ENCODE results near the gene TCERG1L. TPM values are rescaled to one million over a fixed set of nuclear protein-coding genes. Genes with fewer than 3 reads are reported as not detected.

TCERG1L gene
- total RNA-seq, 1 experiment from 2014 or later: not detected

DNA sequence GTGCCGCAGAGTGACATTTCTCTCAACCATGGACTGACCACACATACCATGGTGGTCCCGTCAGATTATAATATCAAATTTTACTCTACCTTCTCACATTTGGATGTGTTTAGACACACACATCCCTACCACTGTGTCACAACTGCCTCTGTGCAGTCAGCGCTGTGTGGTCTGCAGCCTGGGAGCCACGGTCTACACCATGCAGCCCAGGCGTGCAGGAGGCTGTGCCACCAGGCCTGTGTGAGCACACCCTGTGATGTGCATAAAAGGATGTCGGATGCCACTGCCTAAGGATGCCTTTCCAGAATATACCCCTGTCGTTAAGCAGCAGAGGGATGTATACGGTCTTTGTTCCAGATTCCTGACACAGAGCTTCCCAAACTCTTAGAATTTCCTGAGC, 150.4 kb downstream of the TCERG1L start:
- Histone ChIP-seq H3K9me2 (ENCODE audit: insufficient read depth) (no peaks in the 10 kb centered on the region), H3K36me3 (ENCODE audit: low read depth) (no peaks in the 10 kb centered on the region), H3K4me2 (no peak overlapping the region), H3K4me3 (no peak overlapping the region), H3K27ac (no peak overlapping the region), H4K20me1 (ENCODE audit: insufficient read depth) (no peaks in the 10 kb centered on the region), H3K27me3 (ENCODE audit: insufficient read depth, low read depth) (peaks cover 51% of the 10 kb centered on the region), H3F3A (ENCODE audit: insufficient read depth, low read depth) (no peaks in the 10 kb centered on the region), H3K9me3 (ENCODE audit: insufficient read depth, low read depth) (no peaks in the 10 kb centered on the region), H2AFZ (no peak overlapping the region), H3K4me1 (replicated peaks; ENCODE audit: insufficient read depth) (no peaks in the 10 kb centered on the region), H3K79me2 (ENCODE audit: low read depth) (no peaks in the 10 kb centered on the region)
- no peak for DNase-seq
- ChIA-PET POLR2A (ENCODE audit: unreplicated experiment) (no interaction called here), CTCF (no interaction called here)
- no TSS peak for BruUV-seq (replicated peaks)
- intact Hi-C loops (cut with micrococcal nuclease; ENCODE audit: unreplicated experiment): no loop called here
- TF ChIP-seq, protein P1, sequence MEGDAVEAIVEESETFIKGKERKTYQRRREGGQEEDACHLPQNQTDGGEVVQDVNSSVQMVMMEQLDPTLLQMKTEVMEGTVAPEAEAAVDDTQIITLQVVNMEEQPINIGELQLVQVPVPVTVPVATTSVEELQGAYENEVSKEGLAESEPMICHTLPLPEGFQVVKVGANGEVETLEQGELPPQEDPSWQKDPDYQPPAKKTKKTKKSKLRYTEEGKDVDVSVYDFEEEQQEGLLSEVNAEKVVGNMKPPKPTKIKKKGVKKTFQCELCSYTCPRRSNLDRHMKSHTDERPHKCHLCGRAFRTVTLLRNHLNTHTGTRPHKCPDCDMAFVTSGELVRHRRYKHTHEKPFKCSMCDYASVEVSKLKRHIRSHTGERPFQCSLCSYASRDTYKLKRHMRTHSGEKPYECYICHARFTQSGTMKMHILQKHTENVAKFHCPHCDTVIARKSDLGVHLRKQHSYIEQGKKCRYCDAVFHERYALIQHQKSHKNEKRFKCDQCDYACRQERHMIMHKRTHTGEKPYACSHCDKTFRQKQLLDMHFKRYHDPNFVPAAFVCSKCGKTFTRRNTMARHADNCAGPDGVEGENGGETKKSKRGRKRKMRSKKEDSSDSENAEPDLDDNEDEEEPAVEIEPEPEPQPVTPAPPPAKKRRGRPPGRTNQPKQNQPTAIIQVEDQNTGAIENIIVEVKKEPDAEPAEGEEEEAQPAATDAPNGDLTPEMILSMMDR (conservative IDR thresholded peaks at IDR 0.05): no peak
- TF ChIP-seq EZH2 (IDR thresholded peaks at IDR 0.05; ENCODE audit: low read depth): no peak

DNA sequence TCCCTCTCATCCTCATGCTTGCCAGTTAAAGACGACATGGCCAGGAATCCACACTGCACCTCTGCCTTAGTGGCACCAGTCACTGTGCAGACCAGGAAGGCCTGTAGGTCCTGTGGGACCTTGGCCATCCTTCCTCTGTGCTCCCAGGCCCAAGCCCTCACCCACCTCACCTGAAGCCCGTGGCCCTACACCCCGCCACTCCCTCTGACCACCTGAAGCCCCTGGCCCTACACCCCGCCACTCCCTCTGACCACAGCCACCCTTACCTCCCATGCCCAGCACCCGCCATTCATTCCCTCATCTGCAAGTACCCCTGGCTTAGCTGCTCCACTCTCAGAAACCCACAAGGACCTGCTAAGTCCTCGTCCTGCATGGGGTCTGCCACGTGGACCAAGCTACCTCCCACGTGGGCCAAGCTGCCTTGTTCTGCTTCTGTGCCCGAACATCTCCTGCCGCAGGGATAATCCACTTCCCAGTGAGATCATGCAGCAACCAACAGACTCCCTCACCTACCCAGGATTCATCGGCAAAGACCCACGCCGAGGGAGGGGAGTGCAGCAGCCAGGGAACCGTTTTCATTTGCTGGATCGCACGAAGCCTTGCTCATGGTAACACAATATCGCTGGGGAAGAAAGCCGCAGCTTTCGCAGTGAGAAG, 151.2 kb downstream of the TCERG1L start:
- H4K20me1 ChIP-seq (ENCODE audit: insufficient read depth): no peaks in the 10 kb centered on the region
- no peaks in the 10 kb centered on the region for H3K79me2 ChIP-seq (ENCODE audit: low read depth)
- H3K36me3 ChIP-seq (ENCODE audit: low read depth): no peaks in the 10 kb centered on the region
- TF ChIP-seq, protein P1 (conservative IDR thresholded peaks at IDR 0.05): no peak
- no peak for TF ChIP-seq EZH2 (IDR thresholded peaks at IDR 0.05; ENCODE audit: low read depth)
- H3K9me2 ChIP-seq (ENCODE audit: insufficient read depth): no peaks in the 10 kb centered on the region
- DNase-seq: no peak
- ChIA-PET CTCF (no interaction called here), POLR2A (ENCODE audit: unreplicated experiment) (no interaction called here)
- H3K9me3 ChIP-seq (ENCODE audit: insufficient read depth, low read depth): no peaks in the 10 kb centered on the region
- intact Hi-C loops (cut with micrococcal nuclease; ENCODE audit: unreplicated experiment): no loop called here
- H3K4me2 ChIP-seq: no peak overlapping the region
- no peak overlapping the region for H2AFZ ChIP-seq
- no peak overlapping the region for H3K27ac ChIP-seq
- H3K27me3 ChIP-seq (ENCODE audit: insufficient read depth, low read depth): peaks cover 51% of the 10 kb centered on the region
- no peak overlapping the region for H3K4me3 ChIP-seq
- no TSS peak for BruUV-seq (replicated peaks)
- H3F3A ChIP-seq (ENCODE audit: insufficient read depth, low read depth): no peaks in the 10 kb centered on the region
- no peaks in the 10 kb centered on the region for H3K4me1 ChIP-seq (replicated peaks; ENCODE audit: insufficient read depth)

DNA sequence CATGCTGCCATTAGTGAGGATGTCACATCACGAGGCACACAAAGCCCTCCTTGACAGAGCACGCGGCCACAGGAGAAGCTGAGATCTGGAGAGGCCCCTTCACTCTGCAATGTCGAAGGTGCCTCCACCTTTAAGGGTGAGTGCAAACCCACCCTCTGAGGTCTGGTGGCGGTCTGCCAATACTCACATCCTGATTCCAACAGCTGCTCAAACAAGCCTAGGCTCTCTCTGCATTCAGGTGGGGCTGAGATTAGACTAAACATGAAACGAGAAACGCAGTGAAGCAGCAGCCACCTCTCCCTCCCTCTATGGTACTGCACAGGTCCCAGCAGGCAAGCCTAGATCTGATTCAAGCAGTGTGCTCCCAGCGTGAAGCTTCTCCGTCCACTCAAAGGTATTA, 151.8 kb downstream of the TCERG1L start:
- Histone ChIP-seq H3K4me2 (no peak overlapping the region), H3K4me3 (no peak overlapping the region), H3K36me3 (ENCODE audit: low read depth) (no peaks in the 10 kb centered on the region), H3K79me2 (ENCODE audit: low read depth) (no peaks in the 10 kb centered on the region), H4K20me1 (ENCODE audit: insufficient read depth) (no peaks in the 10 kb centered on the region), H2AFZ (no peak overlapping the region), H3K27ac (no peak overlapping the region), H3F3A (ENCODE audit: insufficient read depth, low read depth) (no peaks in the 10 kb centered on the region), H3K9me2 (ENCODE audit: insufficient read depth) (no peaks in the 10 kb centered on the region), H3K4me1 (replicated peaks; ENCODE audit: insufficient read depth) (no peaks in the 10 kb centered on the region), H3K27me3 (ENCODE audit: insufficient read depth, low read depth) (peaks cover 51% of the 10 kb centered on the region), H3K9me3 (ENCODE audit: insufficient read depth, low read depth) (no peaks in the 10 kb centered on the region)
- no peak for DNase-seq
- POLR2A ChIA-PET (ENCODE audit: unreplicated experiment): no interaction called here
- CTCF ChIA-PET: no interaction called here
- TF ChIP-seq, protein P1 (conservative IDR thresholded peaks at IDR 0.05): no peak
- no peak for TF ChIP-seq EZH2 (IDR thresholded peaks at IDR 0.05; ENCODE audit: low read depth)
- intact Hi-C loops (cut with micrococcal nuclease; ENCODE audit: unreplicated experiment): no loop called here
- no TSS peak for BruUV-seq (replicated peaks)

Measured in PC-9 (cell line).